GM12878 (cell line): ENCODE results near the gene ETNPPL. TPM values are rescaled to one million over a fixed set of nuclear protein-coding genes. Genes with fewer than 3 reads are reported as not detected.

Experiments used
- ATAC-seq: fragments of 200-7000 bp; cut with Tn5 transposase; 3 replicates; pipeline ENCODE4 v1.9.1; 2020; ENCODE audit warnings: mild to moderate bottlenecking, moderate library complexity
- BruUV-seq: library from RNA; stranded (reverse); fragments of 400-500 nt; replicated peaks from 2 replicates; lab custom pipeline; 2021; lab: Mats Ljungman, UMichigan
- CTCF ChIA-PET: fragments of 300-600 bp; sonication (Branson Sonifier 250); formaldehyde crosslinking; extraction: SDS; loops from one replicate; lab custom pipeline; 2021; ENCODE audit warnings: inconsistent platforms; lab: Yijun Ruan, JAX
- POLR2A ChIA-PET: fragments of 350-600 bp; formaldehyde crosslinking; extraction: SDS; loops from one replicate; lab custom pipeline; 2021; ENCODE audit warnings: inconsistent platforms; lab: Charles Lee
- RAD21 ChIA-PET: fragments of 300-600 bp; sonication (Branson Sonifier 250); formaldehyde crosslinking; loops from one replicate; lab custom pipeline; 2023; ENCODE audit warnings: antibody characterized with exemption; ENCODE audit not compliant: unreplicated experiment; lab: Charles Lee
- SMC1A ChIA-PET: fragments of 300-600 bp; sonication (Branson Sonifier 250); formaldehyde crosslinking; loops from one replicate; lab custom pipeline; 2023; ENCODE audit not compliant: unreplicated experiment, uncharacterized antibody; lab: Charles Lee
- DNase-seq: peaks from one replicate; pipeline ENCODE4 v3.0.0-alpha.2; 2011; ENCODE audit warnings: low read depth, low spot score
- FAIRE-seq: peaks from 3 replicates; lab custom pipeline; 2011; peaks lifted over from hg19 to GRCh38; lab: Jason Lieb, UNC
- H2AFZ ChIP-seq: 2 replicates; pipeline ENCODE4 v1.6.0; 2011; ENCODE audit warnings: low read depth, low read length, control low read depth; ENCODE audit not compliant: control insufficient read depth
- H3K27ac ChIP-seq: 2 replicates; pipeline ENCODE4 v1.5.1; 2011; ENCODE audit warnings: control low read depth; ENCODE audit not compliant: control insufficient read depth, insufficient read depth
- H3K27me3 ChIP-seq, 2 experiments: replicated peaks in 1 of 2; 2 replicates each; pipeline versions ENCODE4 v1.6.0 to v1.6.1; 2011; ENCODE audit warnings: low read length in 1 of 2; ENCODE audit not compliant: control insufficient read depth in 2 of 2, insufficient read depth in 2 of 2
- H3K36me3 ChIP-seq, 2 experiments: 2 replicates each; pipeline ENCODE4 v1.5.1; 2011; ENCODE audit warnings: low read length in 1 of 2; ENCODE audit not compliant: control insufficient read depth in 2 of 2, insufficient read depth in 2 of 2
- H3K4me1 ChIP-seq: 2 replicates; pipeline ENCODE4 v1.6.1; 2011; ENCODE audit warnings: mild to moderate bottlenecking, low read length, moderate library complexity, mixed read lengths; ENCODE audit not compliant: control insufficient read depth, insufficient read depth
- H3K4me2 ChIP-seq: 2 replicates; pipeline ENCODE4 v1.6.0; 2011; ENCODE audit warnings: control low read depth; ENCODE audit not compliant: control insufficient read depth, insufficient read depth
- H3K4me3 ChIP-seq: fragments of 200-600 bp; sonication (generic); 2 replicates; pipeline ENCODE4 v1.5.1; 2016
- H3K79me2 ChIP-seq: 2 replicates; pipeline ENCODE4 v1.6.0; 2011; ENCODE audit warnings: low read length; ENCODE audit not compliant: control insufficient read depth, insufficient read depth
- H3K9ac ChIP-seq: 2 replicates; pipeline ENCODE4 v1.8.0; 2011; ENCODE audit warnings: low read length, control low read depth, mixed read lengths; ENCODE audit not compliant: control insufficient read depth, insufficient read depth
- H3K9me3 ChIP-seq: replicated peaks from 3 replicates; pipeline ENCODE4 v1.5.1; 2011; ENCODE audit warnings: mild to moderate bottlenecking, low read length; ENCODE audit not compliant: control insufficient read depth, insufficient read depth
- H4K20me1 ChIP-seq: 2 replicates; pipeline ENCODE4 v1.6.0; 2011; ENCODE audit not compliant: control insufficient read depth, insufficient read depth
- ATF2 ChIP-seq: IDR thresholded peaks from 2 replicates; pipeline ENCODE4 v1.6.1; 2012; ENCODE audit warnings: low read length, inconsistent platforms
- CBX3 ChIP-seq: fragments of 200-600 bp; sonication (generic); IDR thresholded peaks from 2 replicates; pipeline ENCODE4 v1.6.1; 2016; ENCODE audit warnings: low read depth, borderline replicate concordance
- CBX5 ChIP-seq: sonication (generic); IDR thresholded peaks from 2 replicates; pipeline ENCODE4 v1.6.1; 2016; ENCODE audit warnings: low read depth, moderate library complexity, mild to moderate bottlenecking, inconsistent platforms
- CTCF ChIP-seq, 3 experiments: IDR thresholded peaks in 2 of 3; conservative IDR thresholded peaks in 1 of 3; 2 replicates each; pipeline ENCODE4 v1.5.1; 2011; ENCODE audit warnings: low read depth in 3 of 3, low read length in 3 of 3, mild to moderate bottlenecking in 3 of 3, control low read depth in 2 of 3, moderate library complexity in 2 of 3, inconsistent platforms in 1 of 3, mixed read lengths in 1 of 3; ENCODE audit not compliant: control insufficient read depth in 2 of 3, insufficient read depth in 1 of 3; ENCODE audit errors: extremely low read depth in 1 of 3
- E2F4 ChIP-seq: IDR thresholded peaks from 2 replicates; pipeline ENCODE4 v1.6.1; 2012; ENCODE audit warnings: low read depth, low read length, improper control_type of control experiment
- GABPA ChIP-seq: IDR thresholded peaks from 2 replicates; pipeline ENCODE4 v1.6.1; 2014; ENCODE audit warnings: antibody characterized with exemption, low read depth, mild to moderate bottlenecking, inconsistent platforms
- IRF4 ChIP-seq: IDR thresholded peaks from 2 replicates; pipeline ENCODE4 v1.6.1; 2011; ENCODE audit warnings: low read depth, low read length
- MEF2A ChIP-seq: IDR thresholded peaks from 2 replicates; pipeline ENCODE4 v1.6.1; 2011; ENCODE audit warnings: low read depth, mild to moderate bottlenecking, low read length, moderate library complexity; ENCODE audit not compliant: insufficient read depth
- MXI1 ChIP-seq: fragments of 150-350 bp; IDR thresholded peaks from 2 replicates; pipeline ENCODE4 v1.6.1; 2011; ENCODE audit warnings: low read depth, mild to moderate bottlenecking, inconsistent platforms, low read length, improper control_type of control experiment
- NBN ChIP-seq: fragments of 450-650 bp; IDR thresholded peaks from 2 replicates; pipeline ENCODE4 v1.6.1; 2016
- NRF1 ChIP-seq: conservative IDR thresholded peaks from 2 replicates; pipeline ENCODE4 v1.6.1; 2011; ENCODE audit warnings: mild to moderate bottlenecking, low read depth, low read length, improper control_type of control experiment
- POU2F2 ChIP-seq: IDR thresholded peaks from 3 replicates; pipeline ENCODE4 v1.6.1; 2011; ENCODE audit warnings: low read depth, mild to moderate bottlenecking, low read length, borderline replicate concordance
- SKIL ChIP-seq: fragments of 450-650 bp; IDR thresholded peaks from 2 replicates; pipeline ENCODE4 v1.6.1; 2017; ENCODE audit warnings: mild to moderate bottlenecking, low read depth, inconsistent platforms; ENCODE audit not compliant: poor library complexity, severe bottlenecking
- SMARCA5 ChIP-seq: fragments of 450-650 bp; IDR thresholded peaks from 2 replicates; pipeline ENCODE4 v1.6.1; 2017; ENCODE audit warnings: mild to moderate bottlenecking
- SPI1 ChIP-seq: IDR thresholded peaks from 2 replicates; pipeline ENCODE4 v1.6.1; 2011; ENCODE audit warnings: low read depth, mild to moderate bottlenecking, low read length, moderate library complexity, borderline replicate concordance; ENCODE audit not compliant: insufficient read depth
- STAT1 ChIP-seq: fragments of 450-650 bp; conservative IDR thresholded peaks from 2 replicates; pipeline ENCODE4 v1.6.1; 2014; ENCODE audit warnings: antibody characterized with exemption, mild to moderate bottlenecking
- SUZ12 ChIP-seq: fragments of 200-600 bp; sonication (generic); IDR thresholded peaks from one replicate; pipeline ENCODE4 v1.6.1; 2018; ENCODE audit warnings: antibody characterized with exemption, mild to moderate bottlenecking; ENCODE audit not compliant: unreplicated experiment
- USF1 ChIP-seq: IDR thresholded peaks from 2 replicates; pipeline ENCODE4 v1.6.1; 2011; ENCODE audit warnings: borderline replicate concordance, low read depth, mild to moderate bottlenecking, moderate library complexity, mixed read lengths, low read length; ENCODE audit not compliant: insufficient read depth; ENCODE audit errors: extremely low read length
- YY1 ChIP-seq: IDR thresholded peaks from 2 replicates; pipeline ENCODE4 v1.6.1; 2011; ENCODE audit warnings: low read depth, mild to moderate bottlenecking, low read length
- in situ Hi-C: fragments of 300-500 bp; cut with MboI; formaldehyde crosslinking; loops from 9 replicates; pipeline ENCODE4 v1.14.3; 2018; ENCODE audit warnings: mixed read lengths
- intact Hi-C: fragments of 100-400 bp; cut with micrococcal nuclease; formaldehyde crosslinking; loops from one replicate; pipeline ENCODE4 v1.14.2; 2022; ENCODE audit not compliant: unreplicated experiment
- polyA plus RNA-seq, 11 experiments: library from polyadenylated mRNA; depleted of rRNA in 4 of 11; unstranded in 6 of 11; stranded (reverse) in 5 of 11; fragments of >200 nt; fragmentation: Nextera tagmentation in 4 of 11; fragmentation: Illumina TruSeq in 1 of 11; extraction: Ambion mirVana in 4 of 11; extraction: Trizol in 1 of 11; gene quantifications; 1 replicate in 1 of 11; 2 replicates in 10 of 11; pipeline versions ENCODE4 v1.2.1 to v1.2.3, GENCODE V29; 2011 to 2016; ENCODE audit warnings: inconsistent platforms in 2 of 11, missing spikeins in 2 of 11, low read depth in 1 of 11
- total RNA-seq, 4 experiments: library from RNA; depleted of rRNA in 3 of 4; stranded (reverse); fragments of >200 nt in 3 of 4; fragmentation: Illumina TruSeq in 1 of 4; extraction: Trizol in 1 of 4; gene quantifications; 2 replicates each; pipeline versions ENCODE4 v1.2.1 to v1.2.3, GENCODE V29; 2013 to 2021

Gene ETNPPL
- total and polyA plus RNA-seq, 10 of the 15 experiments (the other 5 are each of a cell fraction or from before 2014, with no cell fraction given): not detected

- H3K9me3 ChIP-seq: no peaks in the 10 kb centered on the region
- in situ Hi-C loops: no loop called here
- no peaks in the 10 kb centered on the region for H3K27me3 ChIP-seq
- H4K20me1 ChIP-seq: no peaks in the 10 kb centered on the region
- intact Hi-C loops: no loop called here
- ATAC-seq (no peak), FAIRE-seq (no peak), DNase-seq (no peak)
- H3K79me2 ChIP-seq: no peaks in the 10 kb centered on the region
- no peak overlapping the region for H3K27ac ChIP-seq
- no peaks in the 10 kb centered on the region for H3K36me3 ChIP-seq
- CTCF ChIA-PET: no interaction called here
- H3K4me2 ChIP-seq: no peak overlapping the region
- SMC1A ChIA-PET: no interaction called here
- no peak overlapping the region for H3K4me3 ChIP-seq
- POLR2A ChIA-PET: no interaction called here
- H3K4me1 ChIP-seq: no peaks in the 10 kb centered on the region
- RAD21 ChIA-PET: no interaction called here
- H3K9ac ChIP-seq: no peak overlapping the region
- no peak overlapping the region for H2AFZ ChIP-seq
- no TSS peak for BruUV-seq
- TF ChIP-seq E2F4 (no peak), NBN (no peak), POU2F2 (no peak), SKIL (no peak), CTCF (IDR thresholded peaks at IDR 0.05 in 2 of 3, conservative IDR thresholded peaks at IDR 0.05 in 1 of 3; ENCODE audit: control insufficient read depth in 2 of 3, extremely low read depth in 1 of 3, insufficient read depth in 1 of 3, low read depth in 3 of 3, low read length in 3 of 3) (no peak), USF1 (no peak), SMARCA5 (no peak), GABPA (no peak), STAT1 (no peak), ATF2 (no peak), SPI1 (no peak), MXI1 (no peak), CBX3 (no peak), NRF1 (no peak), IRF4 (no peak), MEF2A (no peak), YY1 (no peak), CBX5 (no peak), SUZ12 (no peak)
Measured at GRCh38 chr4:108744307-108744706, 18.5 kb downstream of the ETNPPL start.
